GM19463 (cell line): Measurements from ENCODE around the gene CHST11.

Experiments
- ATAC-seq: cut with Tn5 transposase; IDR thresholded peaks from one replicate; pipeline ENCODE4 v1.9.1; 2021; ENCODE audit warnings: mild to moderate bottlenecking, moderate library complexity; ENCODE audit not compliant: unreplicated experiment

CHST11 gene

DNA sequence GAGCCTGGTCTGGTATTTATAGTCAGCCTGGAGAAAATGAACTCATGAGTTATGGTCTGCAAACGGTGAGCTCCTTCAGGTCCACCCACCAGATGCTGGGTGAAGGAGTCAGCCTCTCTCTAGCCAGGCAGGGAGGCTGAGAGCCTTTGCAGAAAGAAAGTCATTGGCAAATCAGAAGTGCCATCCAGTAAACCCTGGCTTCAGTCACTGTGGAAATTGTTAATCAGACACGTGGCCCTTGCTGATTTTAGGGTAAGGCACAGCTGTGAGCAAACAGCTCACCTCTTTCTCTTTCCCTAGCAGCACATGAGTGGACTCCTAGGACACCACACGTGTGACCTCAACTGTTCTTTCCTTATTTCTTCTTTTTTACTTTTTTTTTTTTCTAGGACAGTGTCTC is 44.9 kb downstream of the CHST11 start:
- ATAC-seq = no peak

DNA sequence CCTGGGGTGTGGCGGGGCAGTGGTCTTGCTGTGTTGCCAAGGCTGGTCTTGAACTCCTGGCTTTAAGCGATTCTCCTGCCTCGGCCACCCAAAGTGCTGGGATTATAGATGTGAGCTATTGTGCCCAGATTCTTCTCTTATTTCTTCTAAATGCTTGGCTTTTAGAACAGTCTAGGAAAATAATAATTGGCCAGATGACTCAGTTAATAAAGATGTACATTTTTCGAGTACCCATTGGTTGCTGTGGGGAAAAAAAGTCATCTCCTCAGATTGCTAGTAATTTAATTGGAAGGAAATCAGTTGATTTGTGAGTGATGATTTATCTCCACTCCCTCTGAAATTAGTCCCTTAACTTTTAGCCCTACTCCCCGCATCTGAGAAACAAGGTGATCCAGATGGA is 45.5 kb downstream of the CHST11 start:
- no peak for ATAC-seq

DNA sequence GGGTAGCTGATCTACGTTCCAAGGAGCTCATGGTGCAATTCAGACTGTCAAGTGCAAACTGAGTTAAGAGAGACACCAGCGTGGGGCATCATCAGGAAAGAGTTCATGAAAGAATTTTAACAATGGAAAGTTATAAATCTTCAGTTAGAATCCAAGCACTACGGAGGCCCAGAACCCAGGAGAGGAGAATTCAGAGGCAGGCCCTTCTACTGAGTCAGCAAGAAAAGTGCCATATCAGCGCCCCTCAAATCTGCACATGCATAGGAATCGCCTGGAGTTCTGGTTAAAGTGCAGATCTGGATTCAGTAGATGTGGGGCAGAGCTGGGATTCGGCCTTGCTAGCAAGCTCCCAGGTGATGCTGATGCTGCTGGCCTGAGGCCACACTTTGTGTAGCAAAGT is 45.9 kb downstream of the CHST11 start:
- ATAC-seq = no peak

DNA sequence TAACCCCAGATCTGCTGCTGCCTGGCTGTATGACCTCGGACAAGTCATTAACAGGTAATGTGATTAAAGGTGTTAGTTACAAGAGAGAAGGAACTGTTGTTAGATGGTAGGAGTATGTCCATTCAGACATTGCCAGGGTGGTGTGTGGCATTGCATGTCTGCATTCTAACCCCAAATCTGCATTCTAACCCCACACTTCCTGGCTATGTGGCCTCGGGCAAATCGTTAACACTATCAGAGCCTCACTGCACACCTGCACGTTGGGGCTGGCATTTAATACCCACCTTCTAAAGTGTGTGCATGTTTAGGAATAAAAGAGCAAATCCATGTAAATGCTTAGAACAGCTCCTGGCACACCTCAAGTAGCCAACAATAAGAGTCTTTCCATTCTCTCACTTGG is 46.4 kb downstream of the CHST11 start:
- no peak for ATAC-seq

DNA sequence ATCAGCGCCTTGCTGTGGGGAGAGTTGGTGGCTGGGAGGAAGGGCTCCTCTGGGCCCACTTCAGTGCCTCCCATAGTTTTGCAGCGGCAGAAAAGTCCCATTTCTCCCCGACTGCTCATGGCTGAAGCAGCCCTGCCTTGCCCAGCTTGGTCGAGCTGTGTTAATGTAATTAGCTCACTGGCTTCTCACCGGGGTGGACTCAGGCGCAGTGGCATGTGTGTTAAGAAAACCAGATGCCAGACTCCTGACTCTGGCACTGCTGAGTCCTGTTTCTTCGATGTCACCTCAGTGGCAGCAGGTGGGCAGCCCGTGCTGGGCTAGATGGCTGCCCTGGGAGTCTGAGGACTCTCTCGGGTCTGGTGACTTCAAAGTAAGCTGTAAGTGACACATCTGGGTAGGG is 47.4 kb downstream of the CHST11 start:
- ATAC-seq = no peak

DNA sequence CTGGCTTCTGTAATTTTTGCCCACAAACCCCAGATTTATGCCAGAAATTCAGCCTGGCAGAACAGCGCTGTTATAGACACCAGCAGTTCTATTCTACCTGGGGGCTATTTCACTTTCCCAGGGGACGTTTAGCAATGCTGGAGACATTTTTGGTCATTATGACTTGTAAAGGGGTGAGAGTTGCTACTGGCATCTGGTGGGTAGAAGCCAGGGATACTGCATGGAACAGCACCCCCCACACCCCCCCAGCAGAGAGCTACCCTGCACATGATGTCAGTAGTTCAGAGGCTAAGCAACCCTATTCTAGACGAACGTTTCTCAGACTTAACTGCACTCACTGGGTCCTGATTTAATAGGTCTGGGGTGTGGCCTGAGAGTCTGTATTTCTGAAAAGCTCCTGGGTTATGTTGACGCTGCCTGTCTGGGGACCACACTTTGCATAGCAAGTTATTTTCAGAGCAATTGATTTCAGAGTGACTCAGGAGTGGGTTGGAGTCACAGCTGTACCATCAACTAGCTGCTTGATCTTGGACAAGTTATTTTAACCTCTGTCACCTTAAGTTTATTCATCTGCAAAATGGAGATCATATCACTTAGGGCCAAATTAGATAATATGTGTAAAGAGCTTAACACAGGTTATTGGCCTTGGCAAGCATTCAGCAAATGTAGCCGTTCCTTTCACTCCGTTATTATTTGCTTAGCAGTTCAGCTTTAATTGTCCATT is 48.5 kb downstream of the CHST11 start:
- ATAC-seq = peak; percentile 93

DNA sequence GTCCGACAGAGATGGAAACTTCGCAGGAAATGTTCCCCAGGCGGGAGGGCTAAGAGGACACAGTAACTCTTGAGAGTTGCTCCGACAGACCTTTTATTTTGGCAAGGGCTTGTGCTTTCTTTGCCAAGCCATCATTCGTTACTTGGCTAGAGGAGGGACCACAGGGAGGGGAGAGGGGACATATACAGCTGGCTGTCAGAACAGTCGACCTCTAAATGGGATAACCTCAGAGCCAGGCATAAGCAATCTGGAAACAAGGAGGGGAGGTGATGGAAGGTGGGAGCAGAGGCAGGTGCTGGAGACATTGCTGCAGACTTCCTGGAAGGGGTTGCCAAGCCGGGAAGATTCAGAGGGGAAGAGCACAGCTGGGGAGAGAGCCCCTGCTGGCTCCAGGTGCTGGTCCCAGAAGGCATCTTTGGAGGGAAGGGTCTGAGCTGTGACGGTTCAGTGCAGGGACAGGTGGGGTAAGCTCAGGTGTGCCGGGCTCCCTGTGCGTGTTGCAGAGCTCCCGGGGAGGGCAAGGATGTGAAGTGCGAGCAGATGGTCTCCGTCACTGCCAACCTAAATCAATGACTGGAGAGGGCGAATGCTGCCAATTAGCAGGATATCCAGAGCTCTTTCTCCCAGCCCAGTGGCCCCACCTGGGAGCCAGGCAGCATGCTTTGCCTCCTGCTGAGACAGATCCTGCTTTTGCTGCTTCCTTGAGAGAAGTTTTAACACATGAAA is 50.1 kb downstream of the CHST11 start:
- no peak for ATAC-seq

DNA sequence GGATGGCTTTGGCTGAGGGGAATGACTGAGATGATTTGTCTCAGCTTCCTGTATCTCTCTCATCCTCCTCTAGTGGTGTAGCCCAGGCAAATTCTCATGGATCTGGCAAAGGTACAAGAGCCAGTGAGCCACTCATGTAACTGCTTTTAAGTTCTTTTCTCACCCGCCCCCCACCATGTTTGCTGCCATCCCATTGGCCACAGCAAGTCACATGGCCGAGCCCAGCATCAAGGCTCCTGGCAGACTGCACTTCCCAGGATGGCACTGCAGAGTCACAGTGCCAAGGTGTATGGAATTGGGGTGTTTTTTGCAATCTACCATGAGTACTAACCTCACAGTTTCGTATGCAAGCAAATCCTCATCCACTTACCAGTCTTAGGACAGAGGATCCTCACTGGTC is 50.9 kb downstream of the CHST11 start:
- ATAC-seq = no peak

DNA sequence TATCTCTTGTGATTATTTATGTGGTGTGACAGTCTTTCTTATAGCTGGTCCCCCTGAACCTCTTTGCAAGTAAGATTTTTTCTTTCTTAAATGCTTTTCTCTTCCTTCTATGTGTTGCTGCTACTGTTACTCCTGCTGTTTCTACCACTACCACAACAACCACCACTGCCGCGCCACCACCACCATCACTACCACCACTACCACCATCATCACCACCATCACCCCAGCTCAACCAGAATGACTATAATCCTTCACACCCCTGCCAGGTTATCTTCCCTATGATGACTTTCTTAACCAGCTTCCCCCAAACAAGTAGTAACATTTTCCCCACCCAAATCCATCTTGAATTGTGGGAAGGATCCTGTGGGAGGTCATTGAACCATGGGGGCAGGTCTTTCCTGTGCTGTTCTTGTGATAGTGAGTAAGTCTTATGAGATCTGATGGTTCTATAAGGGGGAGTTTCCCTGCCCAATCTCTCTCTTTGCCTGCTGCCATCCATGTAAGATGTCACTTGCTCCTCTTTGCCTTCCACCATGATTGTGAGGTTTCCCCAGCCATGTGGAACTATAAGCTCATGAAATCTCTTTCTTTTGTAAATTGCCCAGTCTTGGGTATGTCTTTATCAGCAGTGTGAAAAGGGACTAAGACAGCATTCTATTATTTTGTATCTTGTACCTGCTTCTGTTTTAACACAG is 52.2 kb downstream of the CHST11 start:
- ATAC-seq = no peak

DNA sequence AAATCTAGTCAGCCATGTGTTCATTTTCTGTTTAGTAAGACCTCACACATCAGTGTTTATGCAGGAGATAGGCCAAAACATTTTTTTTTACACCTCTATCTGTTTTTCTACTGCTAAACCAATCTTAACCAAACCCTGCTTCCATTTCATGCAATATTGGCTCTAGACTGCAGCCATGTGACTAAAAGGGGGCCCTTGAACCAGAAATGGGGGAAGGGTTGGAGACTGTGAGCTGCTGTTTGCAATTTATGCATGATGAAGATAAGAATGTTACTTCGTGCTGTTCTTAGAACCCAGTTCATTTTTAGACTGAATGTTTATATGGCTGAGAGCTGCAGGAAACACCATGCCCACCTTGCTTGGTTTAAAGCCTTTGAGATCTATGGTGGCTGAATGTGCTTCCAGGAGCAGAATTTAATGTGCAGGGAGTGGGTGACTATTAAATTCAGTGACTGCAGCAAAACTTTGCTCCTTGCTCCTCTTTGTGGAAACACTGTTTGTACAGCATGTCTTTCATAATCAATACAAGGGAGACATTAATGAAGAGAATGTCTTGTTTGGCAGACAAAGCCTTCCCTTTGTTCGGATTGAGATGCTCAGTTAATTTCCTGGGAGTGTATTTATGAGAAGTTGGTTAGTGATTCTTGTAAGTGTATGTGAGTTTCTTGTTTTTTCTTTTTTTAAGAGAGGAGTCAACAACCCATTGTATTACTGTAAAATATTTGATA is 53.6 kb downstream of the CHST11 start:
- no peak for ATAC-seq

DNA sequence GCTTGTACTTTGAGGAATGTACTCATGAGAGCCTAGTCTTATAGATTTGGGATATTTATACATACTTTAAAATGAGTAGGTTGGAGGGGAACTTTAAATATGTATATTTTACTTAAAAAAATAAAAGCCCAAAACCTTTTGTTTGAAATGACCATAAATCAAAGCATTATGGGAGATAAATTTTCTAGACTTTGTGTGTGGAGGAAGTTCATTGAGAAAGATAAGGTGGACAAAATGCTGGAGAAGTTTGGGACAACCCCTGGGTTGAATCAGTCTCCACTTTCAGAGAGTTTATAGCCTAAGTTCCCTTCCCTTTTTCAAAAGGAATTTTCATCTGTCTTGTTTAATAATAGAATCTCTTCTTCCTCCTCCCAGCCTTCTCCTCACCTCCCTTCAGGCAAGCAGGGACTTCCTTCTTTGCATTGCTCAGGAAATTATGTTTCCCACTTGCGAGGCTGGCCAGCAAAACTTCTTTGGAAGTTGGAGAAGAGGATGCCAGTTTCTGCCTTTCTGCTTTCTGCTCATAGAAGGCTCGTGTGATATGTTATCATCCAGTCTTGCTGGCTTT is 54.2 kb downstream of the CHST11 start:
- ATAC-seq = no peak

DNA sequence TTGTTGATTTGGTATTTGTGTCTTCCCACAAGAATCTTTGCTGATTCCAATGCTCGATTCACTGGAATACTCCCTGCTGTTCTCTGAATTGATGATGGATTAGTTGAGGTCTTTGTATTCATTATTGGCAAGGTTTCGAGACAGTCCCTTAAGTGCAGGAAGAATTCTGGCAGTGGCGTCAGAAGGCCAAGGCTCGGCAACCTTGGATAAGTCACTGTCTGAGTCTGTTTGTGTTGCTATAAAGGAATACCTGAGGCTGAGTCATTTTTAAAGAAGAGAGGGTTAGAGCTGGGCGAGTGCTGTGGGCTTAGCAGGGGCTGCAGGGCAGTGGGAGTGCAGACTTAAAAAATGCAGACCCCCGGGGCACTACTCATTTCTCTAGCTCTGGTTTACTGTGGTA is 56.9 kb downstream of the CHST11 start:
- ATAC-seq = no peak

DNA sequence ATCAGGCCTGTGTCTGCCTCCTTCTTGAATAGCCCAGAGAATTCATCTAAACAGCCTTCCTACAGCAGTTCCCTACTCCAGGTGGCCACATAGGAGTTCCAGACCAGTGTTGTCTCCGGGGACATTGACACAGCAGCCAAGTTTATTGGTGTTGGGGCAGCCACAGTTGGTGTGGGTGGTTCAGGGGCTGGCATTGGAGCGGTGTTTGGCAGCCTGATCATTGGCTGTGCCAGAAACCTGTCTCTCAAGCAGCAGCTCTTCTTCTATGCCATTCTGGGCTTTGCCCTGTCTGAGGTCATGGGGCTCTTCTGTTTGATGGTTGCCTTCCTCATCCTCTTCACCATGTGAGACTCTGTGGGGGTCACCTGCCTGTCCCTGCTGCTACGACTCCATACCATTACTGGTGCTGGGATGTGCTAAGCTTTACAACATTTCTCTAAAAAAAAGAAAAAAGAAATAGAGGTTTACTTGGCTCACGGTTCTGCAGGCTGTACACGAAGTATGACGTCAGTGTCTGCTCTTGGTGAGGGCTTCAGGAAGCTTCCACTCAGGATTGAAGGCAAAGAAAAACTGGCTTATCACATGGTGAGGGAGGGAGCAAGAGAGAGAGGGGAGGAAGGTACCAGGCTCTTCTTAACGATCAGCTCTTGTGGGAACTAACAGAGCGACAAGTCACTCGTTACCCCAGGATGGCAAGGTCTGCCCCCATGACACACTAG is 57.5 kb downstream of the CHST11 start:
- no peak for ATAC-seq

DNA sequence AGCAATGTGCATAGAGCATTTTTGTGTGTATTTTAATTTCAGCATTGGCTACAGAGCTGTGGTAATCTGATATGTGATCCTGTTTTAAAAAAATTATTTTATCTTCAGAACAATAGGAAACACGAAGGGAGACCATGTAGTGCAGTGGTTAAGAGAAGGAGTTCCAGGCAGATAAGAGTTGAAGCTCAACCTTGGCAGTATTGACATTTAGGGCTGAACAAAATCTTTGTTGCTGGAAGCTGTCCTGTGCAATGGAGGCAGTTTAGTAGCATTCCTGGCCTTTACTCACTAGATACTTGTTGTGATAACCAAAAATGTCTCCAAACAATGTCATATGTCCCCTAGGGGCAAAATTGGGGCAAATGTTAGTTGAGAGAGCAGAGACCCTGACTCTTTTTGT is 59.2 kb downstream of the CHST11 start:
- ATAC-seq = no peak

DNA sequence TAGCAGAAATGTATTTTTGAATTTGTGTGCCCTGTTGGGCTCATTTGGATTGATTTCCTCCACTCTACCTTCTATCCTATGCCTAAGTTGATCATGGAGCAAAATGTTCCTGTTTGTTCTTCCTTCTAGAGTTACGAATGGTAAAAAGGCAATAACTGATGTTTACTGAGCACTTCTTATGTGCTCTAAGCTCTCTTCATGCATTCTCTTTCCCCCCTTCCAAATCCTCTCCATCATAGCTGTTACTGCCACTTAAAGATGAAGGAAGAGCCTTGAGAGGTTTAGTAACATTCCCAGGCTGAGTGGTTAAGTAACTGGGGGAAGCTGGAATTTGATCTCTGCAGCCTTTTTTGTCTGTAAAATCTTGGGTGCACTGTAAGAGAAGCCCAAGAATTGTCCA is 60.1 kb downstream of the CHST11 start:
- no peak for ATAC-seq

DNA sequence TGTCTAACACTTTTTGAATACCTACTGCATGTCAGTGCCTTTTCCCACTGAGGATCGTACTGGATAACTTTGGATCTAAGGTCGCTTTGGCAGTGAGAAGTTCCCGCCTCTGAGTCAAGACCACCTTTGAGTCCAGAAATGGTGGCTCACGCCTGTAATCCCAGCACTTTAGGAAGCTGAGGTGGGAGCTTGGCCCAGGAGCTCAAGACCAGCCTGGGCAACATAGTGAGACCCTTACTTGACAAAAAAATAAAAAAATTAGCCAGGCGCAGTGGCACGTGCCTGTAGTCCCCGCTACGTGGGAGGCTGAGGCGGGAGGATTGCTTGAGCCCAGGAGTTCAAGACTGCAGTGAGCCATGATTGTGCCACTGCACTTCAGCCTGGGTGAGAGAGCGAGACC is 61.1 kb downstream of the CHST11 start:
- ATAC-seq = no peak

DNA sequence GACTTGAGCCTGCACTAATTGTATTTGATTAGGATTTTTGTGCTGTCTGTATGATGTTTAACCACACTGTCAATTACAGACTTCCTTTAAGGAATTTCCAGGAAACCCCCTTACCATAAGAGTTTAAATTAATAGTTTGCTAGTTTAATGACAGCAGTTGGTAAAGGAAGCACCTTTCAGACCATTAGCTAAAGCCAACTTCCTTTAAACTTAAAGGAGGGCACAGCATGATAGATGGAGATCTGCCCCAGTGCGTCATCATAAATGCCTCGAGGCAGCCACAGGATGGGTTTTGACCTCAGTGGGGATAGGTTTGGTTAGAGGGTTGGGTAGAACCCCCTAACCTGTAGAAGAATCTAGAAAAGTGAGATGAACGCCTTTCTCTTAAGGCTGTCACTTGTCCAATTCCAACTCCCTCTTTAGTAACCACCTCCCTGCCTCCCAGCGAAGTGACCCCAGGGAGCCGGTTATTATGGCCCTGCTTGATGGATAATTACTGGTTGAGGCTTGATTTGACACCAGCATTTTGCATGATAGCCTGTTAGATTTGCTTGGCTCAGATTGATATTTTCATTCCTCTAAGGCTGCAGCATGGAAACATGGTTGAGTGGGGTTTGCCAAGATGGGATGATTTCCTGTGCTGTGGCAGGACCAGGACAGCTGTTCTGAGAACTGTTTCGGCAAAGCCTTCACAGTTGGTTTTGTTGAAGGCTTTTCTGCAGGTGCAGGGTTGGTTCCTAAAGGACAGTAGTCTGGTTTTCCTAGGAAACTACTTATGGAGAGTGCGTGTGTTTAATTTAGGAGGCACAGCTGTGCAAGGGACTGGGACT is 62.7 kb downstream of the CHST11 start:
- no peak for ATAC-seq

DNA sequence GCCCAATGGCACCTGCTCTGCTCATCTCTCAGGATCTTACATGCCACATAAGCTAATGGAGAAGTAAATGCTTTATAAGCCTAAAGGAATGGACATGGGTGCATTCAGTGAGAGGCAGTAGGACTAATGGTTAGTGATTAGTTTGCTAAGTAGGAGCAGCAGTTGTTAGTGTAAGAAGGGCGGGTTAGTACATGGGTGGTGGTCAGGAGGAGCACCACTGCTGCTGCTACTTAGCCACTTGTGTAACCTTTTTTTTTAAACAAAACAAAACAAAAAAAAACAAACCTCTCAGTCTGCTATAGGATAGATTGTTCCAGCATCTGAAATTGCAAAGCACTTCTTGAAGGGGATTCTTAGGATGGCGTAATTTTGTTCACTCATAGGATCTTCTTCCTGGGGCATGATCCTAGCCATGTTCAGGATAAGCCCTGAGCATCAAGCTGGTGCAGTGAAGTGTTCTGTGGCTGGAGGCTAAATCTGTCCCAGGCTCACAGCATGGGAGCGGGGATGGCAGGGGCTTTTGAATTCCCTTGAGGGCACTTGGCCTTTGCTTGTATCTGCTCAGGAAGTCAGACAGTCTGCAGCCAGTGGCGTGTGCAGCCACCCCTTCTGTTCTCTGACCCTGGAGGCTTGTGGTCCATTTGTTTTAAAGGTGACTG is 63.6 kb downstream of the CHST11 start:
- ATAC-seq = peak; percentile 79

DNA sequence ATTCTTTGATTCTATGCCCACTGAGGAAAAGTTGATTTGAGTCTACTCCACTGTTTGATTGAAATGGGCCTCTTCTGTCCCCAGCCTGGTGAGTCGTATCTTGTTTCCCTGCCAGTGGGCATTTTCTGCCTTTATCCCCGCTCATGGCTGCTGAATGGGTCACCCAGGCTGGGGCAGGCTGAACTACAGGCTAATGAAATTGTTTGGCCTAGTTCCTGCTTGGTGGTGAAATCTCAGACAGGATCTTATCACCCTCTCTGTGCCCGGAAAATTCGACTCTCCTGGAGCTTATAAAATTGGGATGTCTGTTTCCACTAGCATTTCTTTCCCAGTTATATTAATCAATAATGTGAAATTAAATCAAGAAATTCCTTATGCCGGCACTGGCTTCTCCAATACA is 65.0 kb downstream of the CHST11 start:
- no peak for ATAC-seq
